Measurements from ENCODE around the gene CFAP251. TPM values are rescaled to one million over a fixed set of nuclear protein-coding genes. Genes with fewer than 3 reads are reported as not detected.

Gene CFAP251
- total and polyA plus RNA-seq, 2 of the 13 experiments (the other 11 are each of a cell fraction or from before 2014, with no cell fraction given), result 0.30 to 0.42 TPM

GRCh38 chr12:122051231-122051876 lies 133.0 kb downstream of the CFAP251 start (continued):
- TF ChIP-seq SKIL (CRISPR knock-in tag; IDR thresholded peaks at IDR 0.05; ENCODE audit: borderline replicate concordance), result peak; percentile 81
- no peak for TF ChIP-seq ADNP (CRISPR knock-in tag; IDR thresholded peaks at IDR 0.05)
- no peak for TF ChIP-seq ELK4 (CRISPR knock-in tag; IDR thresholded peaks at IDR 0.05; ENCODE audit: borderline replicate concordance)
- TF ChIP-seq ZNF280B (CRISPR knock-in tag; IDR thresholded peaks at IDR 0.05; ENCODE audit: borderline replicate concordance), result no peak
- TF ChIP-seq GABPB1 (CRISPR knock-in tag; IDR thresholded peaks at IDR 0.05), result peak; percentile 21; the same call in 1 of the 2 replicates
- TF ChIP-seq ZNF276 (CRISPR knock-in tag; IDR thresholded peaks at IDR 0.05; ENCODE audit: low read depth), result no peak
- no peak for TF ChIP-seq MIER3 (CRISPR knock-in tag; IDR thresholded peaks at IDR 0.05; ENCODE audit: borderline replicate concordance)
- no peak for TF ChIP-seq DPF2 (CRISPR knock-in tag; IDR thresholded peaks at IDR 0.05; ENCODE audit: borderline replicate concordance, low read depth)
- no peak for TF ChIP-seq STAG1 (CRISPR knock-in tag; IDR thresholded peaks at IDR 0.05)
- TF ChIP-seq LCORL (IDR thresholded peaks at IDR 0.05), result no peak
- TF ChIP-seq LCORL (CRISPR knock-in tag; IDR thresholded peaks at IDR 0.05), result 0 out of 2 replicates have a peak, but pooled peaks have one; percentile 19
- TF ChIP-seq NFIB (CRISPR knock-in tag; IDR thresholded peaks at IDR 0.05; ENCODE audit: borderline replicate concordance), result no peak
- 0 out of 2 replicates have a peak, but pooled peaks have one; percentile 39 for TF ChIP-seq FOXP4 (CRISPR knock-in tag; IDR thresholded peaks at IDR 0.05)
- no peak for TF ChIP-seq MNT (IDR thresholded peaks at IDR 0.05)
- TF ChIP-seq RBM22 (optimal IDR thresholded peaks at IDR 0.05; ENCODE audit: low read length), result no peak
- TF ChIP-seq GMEB2 (CRISPR knock-in tag; IDR thresholded peaks at IDR 0.05; ENCODE audit: low read depth), result no peak
- TF ChIP-seq ZBTB21 (CRISPR knock-in tag; IDR thresholded peaks at IDR 0.05), result no peak
